RPMI7951 (cell line): Measurements from ENCODE around the gene TTN. TPM values are rescaled to one million over a fixed set of nuclear protein-coding genes. Genes with fewer than 3 reads are reported as not detected.

Experiments used
- DNase-seq: peaks from one replicate; pipeline ENCODE4 v3.0.0-alpha.2; 2012; ENCODE audit warnings: low read depth
- total RNA-seq: library from RNA; depleted of rRNA; stranded (reverse); fragments of >200 nt; shearing (Covaris generic); gene quantifications from 2 replicates; pipeline ENCODE4 v1.2.3, GENCODE V29; 2014; rRNA removed

TTN gene
- total RNA-seq, result 0.10 and 0.12 TPM in 2 replicates

- no peak for DNase-seq
Measured at GRCh38 chr2:178807227-178808008, at the start of gene TTN. Gene TTN (minus strand): TSS chr2:178807423. CDS start chr2:178804642, 2,781 bp downstream.

- no peak for DNase-seq
Measured at GRCh38 chr2:178855151-178855550, 47.9 kb upstream of the TTN start.

- DNase-seq, result no peak
Measured at GRCh38 chr2:178848335-178848734, 41.1 kb upstream of the TTN start.

GRCh38 chr2:178846458-178846802 is 39.2 kb upstream of the TTN start:
- no peak for DNase-seq

GRCh38 chr2:178845566-178846457 is 38.6 kb upstream of the TTN start:
- DNase-seq, result peak; percentile 24

- no peak for DNase-seq
Measured at GRCh38 chr2:178844701-178845100, 37.5 kb upstream of the TTN start.

GRCh38 chr2:178844269-178844668 is 37.0 kb upstream of the TTN start:
- DNase-seq, result no peak

GRCh38 chr2:178843697-178844096 is 36.5 kb upstream of the TTN start:
- DNase-seq, result no peak

- DNase-seq, result no peak
Measured at GRCh38 chr2:178836807-178837206, 29.6 kb upstream of the TTN start.

GRCh38 chr2:178834086-178834485 is 26.9 kb upstream of the TTN start:
- no peak for DNase-seq

- no peak for DNase-seq
Measured at GRCh38 chr2:178833382-178833781, 26.2 kb upstream of the TTN start.

- DNase-seq, result no peak
Measured at GRCh38 chr2:178830451-178830850, 23.2 kb upstream of the TTN start.

- no peak for DNase-seq
Measured at GRCh38 chr2:178829981-178830380, 22.8 kb upstream of the TTN start.

GRCh38 chr2:178829299-178829960 is 22.2 kb upstream of the TTN start:
- DNase-seq, result peak; percentile 41

GRCh38 chr2:178828486-178828881 is 21.3 kb upstream of the TTN start:
- no peak for DNase-seq

GRCh38 chr2:178827739-178828485 is 20.7 kb upstream of the TTN start:
- no peak for DNase-seq

GRCh38 chr2:178827111-178827510 is 19.9 kb upstream of the TTN start:
- no peak for DNase-seq

- DNase-seq, result peak; percentile 38
Measured at GRCh38 chr2:178825183-178825582, 18.0 kb upstream of the TTN start.

- no peak for DNase-seq
Measured at GRCh38 chr2:178824181-178824580, 17.0 kb upstream of the TTN start.

- no peak for DNase-seq
Measured at GRCh38 chr2:178819992-178820391, 12.8 kb upstream of the TTN start.

GRCh38 chr2:178819147-178819875 is 12.1 kb upstream of the TTN start:
- no peak for DNase-seq
